Measurements from ENCODE around the gene JAM3.

Gene JAM3

GRCh38 chr11:134039726-134040385, 29.0 kb upstream of the JAM3 start:
- no peak for DNase-seq (ENCODE audit: low read depth in 2 of 3, low spot score in 2 of 3)

GRCh38 chr11:134040386-134041302, 28.2 kb upstream of the JAM3 start:
- no peak for DNase-seq (ENCODE audit: low read depth in 2 of 3, low spot score in 2 of 3)

GRCh38 chr11:134041349-134041748, 27.5 kb upstream of the JAM3 start:
- no peak for DNase-seq (ENCODE audit: low read depth in 2 of 3, low spot score in 2 of 3)

DNA sequence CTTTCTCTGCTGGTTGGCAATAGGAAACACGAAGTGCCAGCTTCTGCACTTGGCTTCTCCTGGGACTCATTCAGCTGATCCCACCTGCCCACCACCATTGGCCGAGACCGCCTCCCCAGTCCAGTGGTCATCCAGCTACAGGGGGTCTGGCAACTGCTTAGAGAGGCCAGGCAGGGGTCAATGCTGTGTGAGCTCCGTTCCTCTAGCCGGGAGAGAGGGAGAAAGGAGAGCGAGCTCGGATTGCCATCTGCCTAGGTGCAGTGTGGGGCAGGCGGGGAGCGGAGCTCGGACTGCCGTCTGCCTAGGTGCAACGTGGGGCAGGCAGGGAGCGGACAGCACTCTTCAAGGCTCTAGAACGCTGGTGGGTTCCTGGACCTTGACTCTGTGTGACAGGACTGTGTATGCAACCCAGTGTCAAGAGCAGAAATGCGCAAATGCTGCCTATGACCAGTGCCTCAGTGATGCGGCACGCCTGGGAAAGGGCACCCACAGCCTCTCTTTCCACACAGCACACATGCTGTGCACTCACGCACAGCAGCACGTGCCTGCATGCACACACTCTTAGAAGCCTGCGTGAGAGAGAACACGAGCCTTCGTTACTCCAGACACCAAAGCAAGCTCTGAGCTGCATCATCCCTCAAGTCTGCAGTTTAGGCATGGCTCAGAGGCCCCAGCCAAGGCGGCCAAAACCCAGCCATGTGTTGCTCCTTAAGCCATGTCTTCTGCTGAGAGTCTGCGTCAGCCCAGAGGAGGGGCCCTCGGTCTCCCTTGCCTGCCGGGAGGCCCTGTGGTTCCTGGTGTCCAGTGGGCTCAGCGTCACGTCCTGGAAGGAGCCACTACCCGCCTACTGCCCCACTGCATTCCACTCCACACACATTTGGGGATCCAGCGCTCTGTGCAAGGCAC, 26.8 kb upstream of the JAM3 start:
- DNase-seq (ENCODE audit: low read depth in 2 of 3, low spot score in 2 of 3): no peak

DNA sequence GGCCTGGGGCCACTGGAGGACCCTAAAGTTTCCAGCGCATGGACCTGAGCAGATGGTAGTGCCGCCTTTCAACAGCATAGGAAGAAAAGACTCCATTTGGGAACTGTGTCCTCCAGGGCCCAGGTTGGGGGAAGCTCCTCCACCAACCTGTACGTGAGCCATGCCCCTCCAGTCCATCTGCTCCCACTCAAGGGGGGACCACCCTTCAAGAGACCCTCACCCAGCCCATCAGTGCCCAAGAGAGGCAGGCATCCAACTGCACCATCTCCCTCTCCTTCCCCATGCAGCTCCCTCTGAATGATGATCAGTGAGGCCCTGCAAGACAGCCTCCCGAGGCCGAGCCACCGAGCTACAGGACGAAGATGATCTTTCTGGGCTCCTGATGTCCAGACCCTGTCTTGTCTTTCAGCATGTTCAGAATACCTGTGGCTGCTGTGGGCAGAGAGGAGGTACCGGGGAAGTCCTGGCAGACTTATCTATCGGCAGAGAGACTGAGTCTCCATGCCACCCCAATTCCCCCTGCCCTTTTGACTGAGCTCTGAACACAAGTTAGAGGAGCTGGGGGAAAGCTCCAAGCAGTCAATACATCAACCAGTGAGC, 25.0 kb upstream of the JAM3 start:
- DNase-seq (ENCODE audit: low read depth in 2 of 3, low spot score in 2 of 3): no peak

DNA sequence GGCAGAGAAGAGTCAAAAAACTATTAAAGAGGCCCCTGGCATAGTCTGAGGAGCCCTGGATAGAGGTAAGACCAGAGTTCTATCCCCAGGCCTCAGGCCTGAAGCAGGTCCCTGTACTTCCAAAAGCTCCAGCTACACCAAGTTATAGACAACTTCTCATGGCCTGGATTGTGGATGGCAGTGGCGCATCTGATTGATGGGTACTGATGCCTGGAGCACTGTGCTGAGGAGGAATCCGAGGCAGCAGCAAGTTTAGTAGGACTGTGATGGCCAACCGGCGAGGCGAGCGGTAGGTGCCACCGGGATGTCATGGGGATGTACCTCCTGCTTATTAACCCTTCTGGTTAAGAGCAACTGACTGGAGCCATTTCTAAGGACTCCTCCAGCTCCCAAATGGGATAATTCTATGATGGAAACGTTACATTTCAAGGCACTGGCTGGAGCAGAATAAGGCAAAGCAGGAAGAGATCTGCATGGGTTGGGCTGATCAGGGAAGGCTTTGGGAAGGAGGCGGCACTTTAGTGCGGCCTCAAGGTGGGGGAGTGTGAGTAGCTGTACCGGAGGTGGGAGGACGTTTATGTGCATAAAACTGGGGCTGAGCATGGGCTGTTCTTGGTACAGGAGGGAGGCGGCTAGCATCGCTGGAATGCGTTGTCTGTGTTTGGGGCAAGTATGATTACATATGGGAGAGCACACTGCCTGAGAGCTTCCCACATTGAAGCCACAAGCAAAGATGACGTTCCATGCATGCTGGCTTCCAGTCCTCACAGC, 24.2 kb upstream of the JAM3 start:
- no peak for DNase-seq (ENCODE audit: low read depth in 2 of 3, low spot score in 2 of 3)

GRCh38 chr11:134045799-134046635, 22.9 kb upstream of the JAM3 start:
- no peak for DNase-seq (ENCODE audit: low read depth in 2 of 3, low spot score in 2 of 3)

DNA sequence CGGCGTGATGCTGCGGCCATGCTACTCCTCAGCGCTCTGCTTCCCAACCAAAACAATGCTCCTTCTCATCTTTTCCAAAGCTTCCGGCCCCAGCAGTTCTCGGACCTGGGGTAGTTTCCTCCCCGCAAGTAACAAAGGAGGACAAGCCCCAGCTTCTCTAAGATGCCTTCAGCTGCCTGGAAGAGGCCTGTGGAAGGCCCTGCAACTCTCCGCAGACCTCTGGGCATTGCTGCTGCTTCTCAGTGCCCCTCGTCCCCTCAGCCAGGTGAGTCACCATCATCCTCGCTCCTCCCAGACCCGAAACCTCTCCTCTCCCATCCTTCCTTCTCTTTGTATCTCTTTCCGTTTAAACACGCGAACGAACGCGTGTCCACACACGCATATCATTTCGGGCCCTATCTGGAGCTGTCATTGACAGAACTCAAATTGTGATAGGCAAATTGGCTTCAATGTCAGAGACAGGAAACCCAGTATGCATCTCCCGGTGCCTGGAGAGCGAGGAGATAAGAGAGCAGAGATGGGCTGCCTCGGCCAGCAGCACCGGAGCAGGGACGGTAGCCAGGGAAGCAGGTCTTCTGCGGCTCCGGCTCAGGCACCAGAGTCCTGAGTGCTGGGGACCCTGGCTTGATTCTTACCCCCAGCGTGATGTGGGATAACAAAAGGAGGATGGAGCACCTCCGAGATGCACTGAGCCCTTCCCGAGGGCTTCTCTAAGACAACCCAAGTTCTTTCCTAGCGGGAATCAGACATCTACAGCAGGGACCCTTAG, 22.0 kb upstream of the JAM3 start:
- no peak for DNase-seq (ENCODE audit: low read depth in 2 of 3, low spot score in 2 of 3)

DNA sequence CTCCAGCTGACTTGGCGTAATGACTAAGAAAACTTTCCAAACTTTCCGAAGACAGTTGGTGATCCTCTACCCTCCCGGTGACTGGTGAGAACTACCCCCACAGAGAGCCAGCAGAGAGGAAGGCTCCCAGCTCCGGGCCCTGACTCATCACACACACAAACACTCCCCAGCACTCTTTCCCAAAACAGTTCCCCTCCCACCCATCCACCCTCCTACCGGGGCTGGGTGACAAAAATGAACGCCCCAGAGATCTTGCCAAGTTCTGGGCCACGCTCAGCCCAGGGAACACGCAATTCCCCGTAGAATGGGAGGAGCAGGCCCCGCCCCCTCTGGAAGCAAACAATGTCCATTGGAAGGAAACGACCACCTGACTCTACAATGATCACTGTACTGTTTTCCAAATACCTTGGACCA, 21.3 kb upstream of the JAM3 start:
- DNase-seq (ENCODE audit: low read depth in 2 of 3, low spot score in 2 of 3): no peak

DNA sequence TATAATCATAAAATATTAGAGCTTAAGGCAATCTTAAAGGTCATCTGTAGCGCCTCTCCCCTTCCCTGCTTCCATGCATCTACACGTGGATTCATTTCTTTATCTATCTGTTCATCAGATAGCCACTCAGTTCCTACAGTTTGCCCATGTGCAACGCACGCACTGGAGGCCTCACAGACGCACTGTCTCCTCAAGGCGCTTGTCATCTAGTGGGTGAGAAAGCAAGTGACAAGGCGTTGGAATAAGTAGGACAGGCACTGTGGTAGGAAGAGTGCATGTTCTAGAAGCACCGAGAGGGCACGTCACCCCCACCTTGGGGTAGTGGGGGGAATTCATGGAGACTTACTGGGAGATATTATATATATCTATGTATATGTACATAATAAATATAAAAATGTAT, 20.8 kb upstream of the JAM3 start:
- DNase-seq (ENCODE audit: low read depth in 2 of 3, low spot score in 2 of 3): no peak

DNA sequence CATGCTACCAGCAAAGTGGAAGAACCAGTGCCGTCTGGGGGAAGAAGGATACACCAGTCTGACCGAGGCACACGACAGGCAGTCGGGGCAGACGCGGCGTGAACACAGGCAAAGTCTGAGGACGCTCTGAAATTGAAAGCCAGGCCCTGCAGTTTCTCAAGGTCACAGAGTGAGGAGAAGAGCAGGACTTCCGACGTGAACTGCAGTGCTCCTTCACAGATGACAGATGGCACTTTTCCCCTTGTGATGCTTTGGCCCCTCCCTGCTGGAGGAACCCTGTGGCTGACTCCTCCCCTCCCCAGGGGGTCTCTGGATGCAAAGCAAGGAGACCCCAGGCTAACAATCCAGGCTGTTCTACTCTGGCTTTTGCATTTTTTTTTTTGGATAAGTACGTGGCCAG, 19.6 kb upstream of the JAM3 start:
- no peak for DNase-seq (ENCODE audit: low read depth in 2 of 3, low spot score in 2 of 3)

DNA sequence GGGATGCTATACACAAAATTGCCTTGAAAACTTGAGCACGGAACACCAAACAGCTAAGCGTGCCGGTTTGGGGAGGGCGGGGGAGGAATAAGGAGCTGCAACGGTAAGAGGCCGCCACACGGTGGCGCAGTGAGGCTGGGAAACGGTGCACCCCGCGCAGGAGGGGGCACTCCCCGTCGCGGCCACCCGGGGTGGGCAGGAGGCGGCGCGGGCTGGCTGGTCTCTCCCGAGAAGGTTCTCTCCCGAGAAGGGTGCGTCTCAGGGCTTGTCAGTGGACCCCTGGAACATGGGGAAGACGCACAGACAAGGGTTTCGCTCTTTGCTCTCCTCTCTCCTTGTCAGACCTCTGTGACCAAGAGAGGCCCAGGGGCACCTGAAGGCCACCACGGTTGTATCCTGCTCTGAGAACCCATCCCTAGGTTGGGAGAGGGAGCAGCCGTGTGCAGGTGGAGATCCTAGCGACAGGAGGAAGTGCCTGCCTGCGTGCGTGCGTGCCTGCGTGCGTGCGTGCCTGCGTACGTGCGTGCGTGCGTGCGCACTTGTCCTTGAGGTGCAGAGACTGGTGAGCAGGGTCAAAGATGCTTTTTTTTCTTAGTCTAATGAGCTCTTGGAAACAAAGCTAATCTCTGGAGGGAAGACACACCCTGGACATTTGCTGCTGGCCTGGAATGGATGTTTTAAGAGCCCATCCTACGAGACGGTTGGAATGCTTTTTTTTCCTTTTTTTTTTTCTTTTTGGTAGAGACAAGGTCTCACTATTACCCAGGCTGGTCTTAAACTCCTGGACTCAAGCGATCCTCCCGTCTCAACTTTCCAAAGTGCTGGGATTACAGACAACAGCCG, 18.1 kb upstream of the JAM3 start:
- DNase-seq (ENCODE audit: low read depth in 2 of 3, low spot score in 2 of 3): peak in 1 of 3 experiments; percentile 71

DNA sequence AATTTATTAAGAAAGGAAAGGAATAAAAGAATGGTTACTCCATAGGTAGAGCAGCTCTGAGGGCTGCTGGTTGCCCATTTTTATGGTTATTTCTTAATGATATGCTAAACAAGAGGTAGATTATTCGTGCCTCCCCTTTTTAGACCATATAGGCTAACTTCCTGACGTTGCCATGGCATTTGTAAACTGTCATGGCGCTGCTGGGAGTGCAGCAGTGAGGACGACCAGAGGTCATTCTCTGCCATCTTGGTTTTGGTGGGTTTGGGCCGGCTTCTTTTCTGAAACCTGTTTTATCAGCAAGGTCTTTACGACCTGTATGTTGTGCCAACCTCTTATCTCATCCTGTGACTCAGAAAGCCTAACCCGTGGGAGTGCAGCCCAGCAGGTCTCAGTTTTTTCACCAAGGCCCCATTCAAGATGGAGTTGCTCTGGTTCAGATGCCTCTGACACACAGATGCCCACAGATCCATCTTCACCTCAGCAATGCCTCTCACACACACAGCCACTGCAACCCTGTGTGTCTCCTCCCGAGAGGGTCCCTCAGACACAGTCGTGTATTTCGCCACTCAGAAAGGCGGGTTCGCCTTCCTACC, 16.4 kb upstream of the JAM3 start:
- no peak for DNase-seq (ENCODE audit: low read depth in 2 of 3, low spot score in 2 of 3)

- no peak for DNase-seq (ENCODE audit: low read depth in 2 of 3, low spot score in 2 of 3)
Observed at GRCh38 chr11:134052988-134053945, 15.6 kb upstream of the JAM3 start.

GRCh38 chr11:134055029-134055428, 13.8 kb upstream of the JAM3 start:
- DNase-seq (ENCODE audit: low read depth in 2 of 3, low spot score in 2 of 3): no peak

- DNase-seq (ENCODE audit: low read depth in 2 of 3, low spot score in 2 of 3): no peak
Observed at GRCh38 chr11:134060316-134060715, 8.6 kb upstream of the JAM3 start.

Data from activated CD8-positive, alpha-beta memory T cell treated with anti-CD3 and anti-CD28 coated beads for 48 hours (primary cell).